Right lung (tissue), 5 donors: ENCODE measurements around the gene ANXA6. TPM values are rescaled to one million over a fixed set of nuclear protein-coding genes. Genes with fewer than 3 reads are reported as not detected.
A peak's percentile ranks its signal among the peaks of the same experiment; 100 is the strongest.
"Not testable (repeated sequence)": the region's sequence is repeated elsewhere in the genome, so short reads cannot be mapped to it uniquely, and the experiment has no call there.

Experiments used
- DNase-seq, 2 donors: peaks; one replicate each; pipeline ENCODE4 v3.0.0-alpha.2; 2013
- polyA plus RNA-seq, 5 donors: library from polyadenylated mRNA; unstranded; fragments of 120-200 nt; gene quantifications; one replicate each; pipeline versions ENCODE4 v1.2.1 to v1.2.3, GENCODE V29; 2013; ENCODE audit warnings: inconsistent platforms in 1 of 5, low replicate concordance in 1 of 5; ENCODE audit not compliant: insufficient read length in 5 of 5, insufficient read depth in 1 of 5

Gene ANXA6
- polyA plus RNA-seq, 5 donors: 258 to 308 (median 290) TPM

DNA sequence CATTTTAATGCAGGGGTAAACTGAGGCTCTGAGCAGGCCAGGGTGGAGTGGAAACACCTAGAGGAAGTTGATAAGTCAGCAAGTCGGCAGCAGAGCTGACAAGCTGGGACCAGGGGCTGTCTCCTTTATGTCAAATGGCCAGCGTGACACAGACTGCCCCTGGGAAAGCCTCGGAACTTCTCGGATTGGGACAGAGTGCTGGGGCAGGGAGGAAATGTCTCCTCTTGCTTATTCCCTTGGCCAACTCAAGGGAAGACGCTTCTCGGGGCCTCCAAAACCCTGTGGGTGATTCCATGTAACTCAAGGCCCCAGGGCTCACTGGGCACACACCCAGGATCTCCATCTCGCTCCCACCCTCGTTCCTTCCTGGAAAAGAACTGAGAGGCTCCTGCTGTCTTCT is 25.4 kb upstream of the ANXA6 start:
- no peak for DNase-seq

DNA sequence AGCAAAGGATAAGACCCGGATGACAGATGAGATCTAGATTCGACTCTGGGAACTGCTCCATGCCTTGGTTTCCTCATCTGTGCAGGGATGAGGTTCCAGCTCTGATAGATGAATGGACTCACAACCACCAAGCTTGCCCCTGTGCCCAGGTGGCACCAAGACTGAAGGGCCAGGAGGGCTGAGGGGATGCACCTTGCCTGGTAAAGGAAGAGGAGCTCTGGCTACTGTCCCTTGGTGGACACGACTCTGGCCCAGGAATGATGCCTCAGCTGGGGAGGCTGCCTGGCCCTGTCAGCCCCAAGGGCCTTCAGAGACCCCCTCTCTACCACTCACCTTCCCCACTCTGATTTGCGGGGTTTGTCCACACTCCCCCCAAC is 24.9 kb upstream of the ANXA6 start:
- DNase-seq: no peak

DNA sequence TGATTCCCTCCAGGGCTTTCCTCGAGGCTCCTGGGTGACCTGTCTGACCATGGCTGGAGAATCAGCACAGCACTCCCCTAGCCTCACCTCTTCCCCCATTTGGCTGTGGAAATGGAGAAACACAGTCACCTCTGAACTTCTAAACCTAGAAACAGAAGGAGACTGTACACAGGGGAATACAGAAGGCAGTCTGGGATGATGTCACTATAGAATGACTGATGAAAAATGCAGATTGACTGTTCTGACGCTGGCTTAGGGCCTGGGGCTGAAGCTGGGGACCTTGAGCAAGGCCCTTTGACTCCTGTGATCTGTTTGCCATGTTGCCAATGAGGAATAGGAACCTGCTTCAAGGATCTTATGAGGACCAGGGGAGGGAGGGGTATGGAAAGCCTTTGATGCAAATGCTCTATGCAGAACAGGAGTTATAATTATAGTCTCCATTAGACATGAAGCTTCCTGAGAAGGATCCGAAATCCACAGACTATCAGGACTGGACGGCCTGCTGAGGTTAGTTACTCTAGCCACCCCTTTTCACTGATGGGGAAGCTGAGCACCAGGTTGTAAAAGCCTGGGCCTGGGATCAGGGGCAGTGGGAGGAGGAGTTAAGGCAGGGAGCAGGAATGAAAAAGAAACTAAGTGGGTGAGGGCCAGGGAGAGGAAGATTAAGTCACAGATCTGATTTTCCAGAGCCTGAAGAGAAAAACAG is 24.4 kb upstream of the ANXA6 start:
- no peak for DNase-seq

DNA sequence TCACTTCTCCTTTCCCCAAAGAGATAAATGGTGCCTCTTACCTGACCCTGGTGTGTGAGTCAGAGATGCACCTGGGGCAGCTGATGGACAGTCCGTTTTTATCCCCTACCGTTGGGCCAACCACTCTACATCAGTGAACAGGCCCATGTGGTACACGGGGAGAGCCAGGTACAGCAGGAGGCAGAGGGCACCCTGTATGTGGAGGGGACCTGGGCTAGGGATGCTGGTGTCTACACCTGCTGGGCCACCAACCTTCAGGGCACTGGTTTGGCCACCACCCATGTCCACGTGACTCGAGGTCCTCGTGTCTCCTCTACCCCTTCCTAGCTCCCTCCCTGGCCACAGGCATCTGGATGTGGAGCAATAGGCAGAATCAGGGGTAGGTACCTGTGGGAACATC is 22.7 kb upstream of the ANXA6 start:
- DNase-seq: no peak

DNA sequence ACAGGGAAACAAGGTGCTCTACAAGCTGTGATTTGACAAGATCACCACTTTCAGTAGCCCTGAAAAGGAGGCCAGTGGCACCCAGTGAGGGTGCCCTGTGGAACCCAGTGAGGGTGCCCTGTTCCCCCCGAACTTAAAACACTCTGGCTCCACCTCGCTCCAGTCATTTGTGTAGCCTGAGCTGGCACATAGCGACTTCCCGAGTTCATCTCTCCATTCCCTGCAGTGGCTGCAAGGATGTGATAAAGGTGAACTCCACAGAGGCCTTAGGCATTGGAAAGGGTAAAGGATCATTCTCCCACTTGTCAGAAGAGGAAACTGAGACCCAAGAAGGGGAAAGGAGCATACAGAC is 21.9 kb upstream of the ANXA6 start:
- DNase-seq: no peak

DNA sequence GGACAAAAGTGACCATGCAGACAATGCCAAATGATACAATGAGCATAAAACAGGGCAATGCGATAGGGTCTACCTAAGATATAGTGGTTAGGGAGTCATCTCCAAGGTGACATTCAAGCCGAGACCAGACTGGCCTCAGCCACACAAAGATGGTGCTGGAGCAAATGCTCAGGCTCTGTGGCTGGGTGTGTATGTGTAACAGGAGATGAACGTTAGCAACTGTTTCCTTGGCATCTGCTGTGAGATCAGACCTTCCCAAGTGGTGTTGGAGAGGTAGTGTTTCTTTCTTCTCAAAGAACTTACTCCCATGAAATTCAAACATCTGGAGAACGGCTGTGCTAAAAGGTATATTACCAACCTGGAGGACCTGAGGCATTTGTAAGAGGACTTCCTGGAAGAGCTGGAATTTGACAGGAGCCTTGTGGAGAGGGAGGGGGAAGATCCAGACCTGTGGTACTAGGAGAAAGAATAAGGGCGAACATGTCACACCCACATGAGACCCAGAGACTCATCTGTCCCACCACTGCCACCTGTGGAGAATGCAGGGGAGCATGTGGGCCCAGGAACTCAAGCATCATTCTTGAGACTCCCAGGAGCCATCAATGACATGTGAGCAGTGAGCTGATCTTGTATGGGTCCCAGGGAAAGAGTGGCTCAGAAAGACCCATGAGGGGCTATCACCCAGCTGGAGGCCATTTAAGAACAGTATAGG is 21.4 kb upstream of the ANXA6 start:
- no peak for DNase-seq

DNA sequence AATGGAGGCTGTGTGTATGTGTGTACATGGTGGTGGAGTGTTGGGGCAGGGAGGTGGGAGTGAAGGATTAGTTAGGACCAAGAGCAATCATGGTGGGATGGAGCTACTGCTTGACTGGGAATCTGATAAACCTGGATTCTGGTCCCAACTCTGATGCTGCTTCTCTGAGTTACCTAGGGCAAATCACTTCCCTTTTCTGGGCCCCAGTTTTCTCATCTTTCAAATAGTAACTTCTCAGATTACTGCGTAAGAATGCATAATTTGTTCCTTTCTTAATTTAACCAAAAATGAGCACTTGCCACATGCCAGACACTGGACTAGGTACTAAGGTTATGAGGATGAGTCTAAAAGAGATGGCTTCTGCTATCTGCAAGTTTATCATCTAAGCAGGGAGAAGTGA is 20.8 kb upstream of the ANXA6 start:
- DNase-seq: no peak

DNA sequence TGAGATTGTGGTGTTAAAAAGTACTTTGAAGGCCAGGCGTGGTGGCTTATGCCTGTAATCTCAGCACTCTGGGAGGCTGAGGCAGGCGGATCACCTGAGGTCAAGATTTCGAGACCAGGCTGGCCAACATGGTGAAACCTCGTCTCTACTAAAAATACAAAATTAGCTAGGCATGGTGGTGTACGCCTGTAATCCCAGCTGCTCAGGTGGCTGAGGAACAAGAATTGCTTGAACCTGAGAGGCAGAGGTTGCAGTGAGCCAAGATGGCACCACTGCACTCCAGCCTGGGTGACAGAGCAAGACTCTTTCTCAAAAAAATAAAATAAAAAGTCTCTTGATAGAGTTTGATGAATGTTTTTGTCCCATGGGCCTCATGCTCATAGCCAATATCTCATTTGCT is 18.7 kb upstream of the ANXA6 start:
- DNase-seq: not testable (repeated sequence)

DNA sequence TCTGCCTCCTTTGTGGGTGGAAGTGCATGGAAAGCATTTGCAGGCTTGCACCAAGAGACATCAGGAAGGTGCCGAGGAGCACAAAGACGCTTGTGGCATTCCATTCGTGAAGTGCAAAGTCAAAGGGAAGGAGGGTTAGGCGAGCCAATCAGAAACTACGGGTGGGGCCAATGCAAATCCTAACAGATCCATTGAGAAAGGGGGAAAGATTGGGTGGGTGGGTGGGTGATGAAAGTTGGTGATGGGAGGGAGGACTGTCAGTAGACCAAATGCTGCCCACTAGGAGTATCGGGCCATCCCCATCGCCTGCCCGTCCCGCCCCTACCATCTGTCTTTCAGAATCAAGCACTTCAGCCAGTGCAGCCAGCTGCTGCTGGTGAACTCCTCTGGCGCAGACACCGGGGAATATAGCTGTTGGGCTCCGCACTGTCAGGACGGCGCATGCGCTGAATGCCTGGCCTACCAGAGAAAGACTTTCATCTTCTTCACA is 17.1 kb upstream of the ANXA6 start:
- DNase-seq: no peak

DNA sequence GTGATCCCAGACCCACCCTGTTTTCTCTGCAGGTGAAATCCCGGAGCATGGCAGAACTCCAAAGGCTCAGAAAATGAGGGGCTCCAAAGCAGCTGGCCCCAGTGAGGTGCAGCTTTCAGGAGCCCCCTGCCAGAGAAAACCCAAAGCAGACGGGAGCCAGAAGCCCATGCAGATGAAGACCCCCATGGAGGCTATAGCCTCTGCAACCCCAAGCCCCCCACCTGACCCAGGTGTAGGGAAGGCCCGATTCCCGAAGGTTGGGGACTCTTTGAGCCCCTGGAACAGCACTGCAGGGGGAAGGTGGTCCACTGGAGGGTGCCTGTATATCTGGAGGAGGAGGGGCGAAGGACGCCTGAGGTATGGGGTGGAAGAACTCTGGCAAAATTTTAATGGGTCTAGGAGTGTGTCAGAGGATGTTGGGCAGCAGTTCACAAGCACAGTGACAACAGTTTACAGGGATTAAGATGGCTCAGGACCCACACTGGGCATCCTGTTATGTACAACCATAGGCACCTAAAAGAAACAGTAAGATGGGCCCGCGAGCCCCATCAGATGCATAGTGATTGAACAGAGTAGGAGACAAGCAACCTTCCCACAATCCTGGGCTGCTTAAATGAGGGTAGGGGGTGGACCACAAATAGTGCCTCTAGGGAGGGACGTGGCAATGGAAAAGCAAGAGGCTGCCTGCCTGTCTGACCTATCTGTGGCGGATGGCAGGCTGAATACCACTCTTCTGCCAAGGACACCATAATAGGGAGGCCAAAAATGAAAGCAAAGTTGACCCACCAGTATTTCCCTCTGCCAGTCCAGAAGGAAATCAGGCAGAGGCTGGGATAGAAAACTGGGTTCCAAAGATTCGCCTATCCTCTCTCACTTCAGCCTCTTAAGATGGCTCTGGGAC is 16.4 kb upstream of the ANXA6 start:
- no peak for DNase-seq

DNA sequence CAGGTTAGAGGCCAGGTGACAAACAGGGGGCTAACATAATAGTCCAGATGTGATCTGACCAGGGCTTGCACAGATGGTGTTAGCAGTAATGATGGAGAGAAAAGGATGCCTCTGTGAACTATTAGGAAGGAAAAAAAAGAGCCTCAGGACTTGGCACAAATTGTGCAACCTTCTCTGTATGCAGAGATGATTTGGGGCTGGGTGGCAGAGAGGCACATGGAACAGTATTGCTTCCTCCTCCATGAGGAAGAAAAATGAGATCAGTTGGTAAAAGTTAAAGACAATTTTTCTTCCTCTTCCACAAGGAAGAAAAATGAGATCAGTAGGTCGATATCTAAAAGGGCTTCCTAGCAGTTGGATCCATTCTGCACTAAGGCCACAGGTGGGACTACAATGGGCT is 13.9 kb upstream of the ANXA6 start:
- no peak for DNase-seq

DNA sequence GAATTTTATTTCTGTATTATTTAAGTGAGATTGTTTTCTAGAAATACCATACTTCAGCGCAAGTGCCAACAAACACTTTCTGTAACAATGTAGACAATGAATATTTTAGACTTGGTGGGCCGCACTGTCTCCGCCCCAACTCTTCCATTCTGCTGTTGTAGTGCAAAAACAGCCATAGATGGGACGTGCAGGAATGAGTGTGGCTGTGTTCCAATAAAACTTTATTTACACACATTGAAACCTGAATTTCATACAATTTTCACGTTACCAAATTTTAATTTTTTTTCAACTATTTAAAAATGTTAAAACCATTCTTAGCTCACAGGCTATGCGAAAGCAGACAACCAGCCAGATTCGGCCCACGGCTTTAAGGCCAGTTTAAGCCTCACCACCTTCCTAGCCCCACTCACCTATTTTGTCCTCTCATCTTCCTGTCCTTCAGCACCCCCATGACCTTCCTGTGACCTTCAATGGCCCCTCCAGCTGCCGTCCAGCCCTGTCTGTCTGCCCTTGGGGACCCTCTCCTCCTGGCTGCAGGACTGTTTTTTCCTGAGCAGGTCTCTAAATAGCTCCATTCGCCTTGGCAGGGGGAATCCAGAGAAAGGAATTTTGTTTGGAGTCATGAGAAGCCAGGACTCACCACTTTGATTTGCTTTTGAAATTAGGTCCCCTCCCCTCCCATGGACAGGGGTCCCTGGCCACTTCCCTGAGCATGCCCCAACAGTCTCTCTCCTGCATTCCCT is 11.2 kb upstream of the ANXA6 start:
- DNase-seq: no peak

DNA sequence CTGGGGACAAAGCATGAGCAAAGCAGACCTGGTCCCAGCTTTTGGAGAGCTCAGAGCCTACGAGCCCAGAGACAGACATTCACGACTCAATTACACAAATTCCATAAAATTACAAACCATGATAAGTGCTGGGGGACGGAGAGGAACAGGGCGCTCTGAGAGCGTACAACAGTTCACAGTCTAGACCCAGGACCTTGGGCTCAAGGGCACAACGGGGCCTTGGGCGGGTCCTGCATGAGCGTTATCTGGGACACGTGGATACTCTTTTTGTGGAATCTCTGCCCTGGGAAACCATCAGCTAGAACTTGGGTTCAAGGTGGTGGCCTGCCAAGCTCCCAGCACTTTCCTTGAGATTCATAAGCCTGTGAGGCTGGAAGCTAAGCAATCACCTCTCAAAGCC is 9.4 kb upstream of the ANXA6 start:
- no peak for DNase-seq

DNA sequence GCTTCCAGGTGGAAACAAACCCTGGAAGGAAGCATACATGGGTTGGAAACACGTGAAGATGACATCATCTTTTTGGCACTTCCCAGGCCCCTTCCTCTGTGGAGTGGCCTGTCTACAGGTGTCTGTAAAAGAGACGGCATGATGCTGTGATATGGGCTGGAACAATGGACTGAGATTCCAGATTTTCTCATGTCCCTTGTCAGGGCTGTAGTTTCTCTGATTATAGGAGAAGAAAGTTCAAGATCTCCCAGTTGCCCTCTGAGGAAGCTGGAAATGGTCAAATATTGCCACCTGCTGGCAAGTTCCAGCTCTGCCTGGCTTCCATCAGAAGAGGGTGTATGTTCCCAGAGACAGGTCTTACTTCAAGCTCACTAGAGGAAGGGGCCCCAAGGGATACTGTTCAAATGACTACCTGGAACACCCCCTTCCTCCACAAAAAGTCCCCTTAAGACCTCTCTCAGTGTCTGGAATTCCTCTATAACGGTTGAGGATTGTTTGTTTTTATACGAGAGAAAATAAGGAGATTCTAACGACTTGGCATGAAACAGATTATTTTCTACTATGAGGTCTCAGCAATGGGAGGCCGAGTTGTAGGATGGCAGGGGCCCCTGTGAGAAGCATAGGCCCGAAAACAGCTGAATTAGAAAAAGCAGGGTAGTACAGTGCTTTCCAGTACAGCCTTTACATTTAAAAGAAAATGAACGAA is 7.3 kb upstream of the ANXA6 start:
- peak; percentile 66 to 79 for DNase-seq

DNA sequence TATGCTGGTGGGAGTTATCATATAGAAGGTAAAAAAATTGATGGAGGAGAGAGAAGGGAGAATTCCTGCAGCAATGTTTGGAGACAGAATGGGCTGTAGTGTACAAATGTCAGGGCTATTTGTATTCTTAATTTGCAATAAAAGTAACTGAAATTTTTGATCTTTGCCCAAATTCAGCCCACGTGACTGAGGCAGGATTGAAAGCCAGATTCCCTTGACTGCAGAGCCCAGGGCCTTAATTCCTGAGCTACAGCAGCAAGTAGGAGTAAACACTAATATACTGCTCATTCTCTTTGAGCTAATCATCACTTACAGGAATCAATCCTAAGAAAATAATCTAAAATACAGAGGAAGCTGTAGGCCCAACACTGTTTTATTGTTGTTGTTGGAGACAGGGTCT is 5.2 kb upstream of the ANXA6 start:
- no peak for DNase-seq

DNA sequence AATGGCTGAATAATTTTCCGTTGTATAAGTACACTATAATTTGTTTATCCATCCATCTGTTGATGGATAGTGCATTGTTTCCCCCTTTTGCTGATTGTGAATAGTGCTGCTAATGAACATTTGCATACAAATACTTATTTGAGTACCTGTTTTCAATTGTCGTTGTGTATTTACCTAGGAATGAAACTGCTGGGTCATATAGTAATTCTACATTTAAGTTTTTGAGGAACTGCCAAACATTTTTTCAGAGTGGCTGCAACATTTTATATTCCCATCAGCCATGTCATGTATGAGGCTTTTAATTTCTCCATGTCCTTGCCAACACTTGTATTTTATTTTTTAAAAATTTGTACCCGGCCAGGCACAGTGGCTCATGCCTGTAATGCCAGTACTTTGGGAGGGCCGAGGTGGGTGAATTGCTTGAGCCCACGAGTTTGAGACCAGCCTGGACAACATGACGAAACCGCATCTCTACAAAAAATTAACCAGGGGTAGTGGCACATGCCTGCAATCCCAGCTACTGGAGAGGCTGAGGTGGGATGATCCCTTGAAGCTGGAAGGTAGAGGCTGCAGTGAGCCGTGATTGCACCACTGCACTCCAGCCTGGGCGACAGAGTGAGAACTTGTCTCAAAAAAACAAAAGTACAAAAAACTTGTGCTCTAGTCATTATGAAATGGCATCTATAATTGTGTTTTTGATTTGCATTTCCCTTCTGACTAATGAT is 2.2 kb upstream of the ANXA6 start:
- DNase-seq: no peak

DNA sequence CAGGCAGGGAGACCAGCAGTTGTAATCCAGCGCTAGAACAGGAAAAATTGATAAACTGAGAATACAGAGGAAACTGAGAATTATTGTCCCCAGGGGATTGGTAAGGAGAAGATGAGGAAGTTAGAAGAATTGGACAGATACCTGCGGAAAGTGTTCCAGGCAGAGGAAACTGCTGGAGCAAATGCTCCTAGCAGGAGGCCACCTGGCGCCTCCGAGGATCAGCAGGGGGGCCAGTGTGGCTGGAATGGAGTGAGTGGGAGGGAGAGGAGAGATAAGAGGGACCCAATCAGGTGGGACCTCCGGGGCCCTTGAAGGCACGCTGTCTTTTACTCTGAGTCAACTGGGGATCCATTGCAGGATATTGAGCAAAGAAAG is 695 bp upstream of the ANXA6 start:
- DNase-seq: no peak

DNA sequence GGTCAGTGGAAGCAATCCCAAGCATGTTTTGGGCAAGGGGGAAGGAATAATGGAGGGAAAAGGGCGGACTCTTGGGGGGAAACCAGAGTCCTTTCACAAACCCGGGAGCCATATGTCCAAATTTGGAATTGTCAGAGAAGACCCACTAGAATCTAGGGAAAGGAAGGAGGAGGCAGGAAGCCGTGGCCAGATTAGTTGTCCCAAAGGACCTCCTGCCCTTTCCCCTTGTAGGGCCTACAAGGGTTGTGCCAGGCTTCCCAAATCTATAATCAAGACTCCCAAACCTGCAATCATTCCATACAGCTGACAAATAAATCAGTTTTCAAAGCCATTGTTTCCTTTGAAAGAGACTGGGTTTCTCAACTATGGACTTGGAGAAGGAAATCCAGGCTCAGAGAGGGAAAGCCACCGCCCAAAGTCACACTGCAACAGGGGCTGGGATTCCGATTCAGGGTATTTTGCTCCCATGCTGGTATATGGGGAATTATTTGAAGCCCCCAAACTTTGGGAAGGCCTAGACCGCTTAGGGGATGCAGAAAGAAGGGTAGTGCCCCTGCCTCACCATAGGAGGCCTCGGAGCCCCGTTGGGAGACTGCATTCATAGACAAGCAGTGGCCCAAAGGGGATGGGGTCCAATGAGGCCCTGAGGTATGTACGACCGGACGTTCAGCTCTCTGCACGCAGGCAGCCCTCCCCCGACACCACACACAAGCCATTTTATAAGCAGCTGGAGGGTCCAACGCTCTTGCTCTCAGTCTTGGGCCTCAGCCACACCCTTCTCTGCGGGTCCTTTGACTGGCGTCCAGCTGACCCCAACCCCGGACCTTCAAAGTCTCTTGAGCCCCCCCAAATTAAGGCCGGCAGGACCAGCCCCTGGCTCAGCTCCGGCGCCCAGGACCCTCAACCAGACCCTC is 815 bp downstream of the ANXA6 start:
- DNase-seq: no peak

DNA sequence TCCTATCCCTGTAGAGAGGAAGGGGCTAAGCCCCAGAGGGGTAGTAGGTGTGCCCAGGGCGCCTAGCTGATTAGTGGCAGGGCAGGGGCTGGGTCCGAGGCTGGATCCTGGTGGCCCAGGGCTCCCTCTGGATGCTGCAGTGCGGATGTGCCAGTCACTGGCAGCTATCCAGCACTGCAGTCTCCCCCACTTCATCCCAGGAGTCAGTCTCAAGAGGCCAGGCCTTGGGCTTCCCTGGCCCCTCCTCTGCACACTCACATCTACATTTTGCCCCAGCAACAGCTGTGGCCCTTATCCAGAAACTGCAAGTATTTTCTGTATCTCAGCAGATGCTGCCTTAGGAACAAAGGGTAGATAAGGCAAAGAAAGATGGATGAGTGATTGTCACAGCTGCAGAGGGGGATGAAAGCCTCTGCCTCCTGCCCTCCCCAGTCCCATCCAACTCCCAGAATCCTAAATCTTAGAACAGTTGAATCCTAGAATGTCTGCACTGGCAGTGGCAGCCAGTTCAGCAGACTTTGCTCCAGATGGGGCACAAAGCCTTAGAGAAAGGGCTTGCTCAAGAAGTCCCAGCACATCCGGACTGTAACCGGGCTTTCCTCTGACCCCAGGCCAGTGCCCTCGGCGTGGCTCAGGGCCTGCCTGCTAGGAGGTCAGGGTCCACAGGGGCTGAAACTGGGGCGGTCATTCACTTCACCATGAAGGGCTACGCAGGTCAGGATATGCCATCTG is 1.6 kb downstream of the ANXA6 start:
- peak in 1 of 2 donors; percentile 58 for DNase-seq
